Hippocampal formation (tissue), 2 donors: ENCODE measurements around the gene COL23A1.

Experiments
- DNase-seq, 2 donors: peaks; one replicate each; lab custom pipeline; 2025; lab: John Stamatoyannopoulos, UW

Gene COL23A1

GRCh38 chr5:178421699-178422399, 168.3 kb downstream of the COL23A1 start:
- DNase-seq: no peak

- no peak for DNase-seq
Measured at GRCh38 chr5:178421128-178421527, 169.1 kb downstream of the COL23A1 start.

DNA sequence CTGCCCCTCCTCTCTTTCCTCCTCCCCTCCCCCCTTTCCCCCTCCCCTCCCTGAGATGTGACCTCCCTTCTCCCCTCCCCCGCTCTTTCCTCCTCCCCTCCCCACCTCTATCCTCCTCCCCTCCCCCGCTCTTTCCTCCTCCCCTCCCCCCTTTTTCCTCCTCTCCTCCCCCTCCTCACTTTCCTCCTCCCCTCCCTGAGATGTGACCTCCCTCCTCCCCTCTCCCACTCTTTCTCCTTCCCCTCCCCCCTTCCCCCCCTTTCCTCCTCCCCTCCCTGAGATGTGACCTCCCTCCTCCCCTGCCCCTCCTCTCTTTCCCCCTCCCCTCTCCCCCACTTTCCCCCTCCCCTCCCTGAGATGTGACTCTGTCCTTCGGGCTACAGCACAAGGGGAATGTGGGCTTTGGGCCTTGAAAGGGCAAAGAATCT, 169.8 kb downstream of the COL23A1 start:
- DNase-seq: no peak

DNA sequence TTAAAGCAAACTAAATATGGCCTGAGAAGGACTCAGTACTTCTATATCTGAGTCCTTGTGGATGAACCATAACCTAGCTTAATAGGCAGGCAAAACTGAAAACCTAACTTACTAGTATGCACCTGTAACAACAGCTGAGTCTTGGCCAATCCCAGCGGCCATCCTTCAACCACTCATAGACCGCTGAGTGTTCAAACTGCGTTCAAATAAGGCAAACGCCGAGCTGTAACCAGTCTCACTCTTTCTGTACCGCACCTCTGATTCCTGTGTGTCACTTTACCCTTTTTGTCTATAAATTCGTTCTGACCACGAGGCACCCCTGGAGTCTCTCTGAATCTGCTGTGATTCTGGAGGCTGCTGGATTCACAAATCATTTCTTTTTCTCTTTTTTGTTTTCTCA, 170.5 kb downstream of the COL23A1 start:
- no peak for DNase-seq

DNA sequence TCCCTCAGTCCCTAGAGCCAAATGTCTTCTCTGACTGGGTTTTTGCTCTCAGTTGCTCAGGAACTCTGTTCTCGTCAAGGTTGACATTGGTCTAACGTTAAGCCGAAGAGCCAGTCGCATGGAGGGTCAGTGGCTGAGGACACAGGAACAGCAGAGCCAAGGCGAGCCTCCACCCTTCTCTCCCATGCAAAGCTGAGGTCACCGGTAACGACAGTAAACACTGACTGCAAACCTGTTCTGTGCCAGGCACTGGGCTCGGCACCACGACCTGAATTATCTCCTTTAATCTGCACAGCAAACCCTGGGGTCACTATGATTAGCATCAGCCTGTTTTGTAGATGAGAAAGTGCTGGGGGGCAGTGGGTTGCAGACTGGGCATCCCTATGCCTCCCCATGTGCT, 171.0 kb downstream of the COL23A1 start:
- no peak for DNase-seq

- no peak for DNase-seq
Measured at GRCh38 chr5:178418471-178419010, 171.7 kb downstream of the COL23A1 start.

GRCh38 chr5:178418031-178418430, 172.2 kb downstream of the COL23A1 start:
- DNase-seq: no peak

DNA sequence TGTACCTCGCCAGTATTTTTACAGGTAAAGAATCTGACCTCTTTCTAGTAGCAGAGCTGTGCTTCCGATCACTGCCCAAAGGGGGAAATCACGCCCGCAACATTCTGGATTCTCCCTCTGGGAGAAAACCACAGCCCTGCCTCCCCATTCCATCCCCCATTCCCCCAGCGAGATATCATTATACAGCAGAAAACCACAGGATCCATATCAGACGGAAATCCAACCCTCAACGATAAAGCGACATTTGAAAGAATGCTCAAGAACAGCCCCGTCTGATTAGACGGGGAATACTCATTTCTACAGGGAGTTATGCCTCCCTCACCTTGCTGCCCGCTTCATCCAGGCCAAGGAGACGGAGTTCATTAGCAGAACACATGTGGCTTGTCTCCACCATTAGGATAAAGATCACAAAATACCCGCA, 172.8 kb downstream of the COL23A1 start:
- no peak for DNase-seq

GRCh38 chr5:178416919-178417318, 173.3 kb downstream of the COL23A1 start:
- no peak for DNase-seq

DNA sequence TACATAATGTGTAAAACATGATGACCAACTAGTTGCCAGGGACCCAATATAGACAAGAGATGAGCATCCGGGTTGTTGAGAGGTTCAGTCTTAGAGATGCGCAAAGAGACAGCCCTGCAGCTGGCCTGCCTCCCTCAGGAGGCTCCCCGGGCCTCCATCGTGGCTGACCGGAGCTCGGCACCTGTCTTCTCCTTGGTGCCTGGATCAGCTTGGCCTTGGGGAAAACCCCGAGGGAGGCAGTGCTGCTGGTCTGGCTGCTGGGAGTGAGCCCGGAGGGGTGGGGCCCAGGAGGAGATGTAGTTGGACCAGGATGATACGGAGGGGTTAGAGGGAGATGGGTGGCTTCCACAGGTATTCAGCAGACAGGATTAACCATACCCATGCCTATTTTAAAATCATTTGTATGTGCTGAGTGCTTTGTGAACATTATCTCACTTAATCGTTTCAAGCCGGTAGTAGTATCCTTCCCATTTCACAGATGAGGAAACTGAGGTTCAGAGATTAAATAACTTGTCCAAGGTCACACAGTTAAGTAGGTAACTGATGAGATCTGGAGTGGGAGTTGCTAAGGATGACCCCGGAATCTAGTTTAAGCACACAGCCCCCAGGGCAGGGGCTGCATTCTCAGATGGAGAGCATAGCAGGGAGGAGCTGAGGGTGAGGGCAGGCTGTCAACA, 173.8 kb downstream of the COL23A1 start:
- no peak for DNase-seq

GRCh38 chr5:178415353-178415752, 174.8 kb downstream of the COL23A1 start:
- no peak for DNase-seq

GRCh38 chr5:178413988-178414387, 176.2 kb downstream of the COL23A1 start:
- no peak for DNase-seq

- DNase-seq: no peak
Measured at GRCh38 chr5:178411083-178411482, 179.1 kb downstream of the COL23A1 start.

GRCh38 chr5:178407646-178408045, 182.5 kb downstream of the COL23A1 start:
- no peak for DNase-seq

GRCh38 chr5:178404987-178405386, 185.2 kb downstream of the COL23A1 start:
- DNase-seq: no peak

- no peak for DNase-seq
Measured at GRCh38 chr5:178403956-178404600, 186.1 kb downstream of the COL23A1 start.

GRCh38 chr5:178403351-178403750, 186.8 kb downstream of the COL23A1 start:
- no peak for DNase-seq

DNA sequence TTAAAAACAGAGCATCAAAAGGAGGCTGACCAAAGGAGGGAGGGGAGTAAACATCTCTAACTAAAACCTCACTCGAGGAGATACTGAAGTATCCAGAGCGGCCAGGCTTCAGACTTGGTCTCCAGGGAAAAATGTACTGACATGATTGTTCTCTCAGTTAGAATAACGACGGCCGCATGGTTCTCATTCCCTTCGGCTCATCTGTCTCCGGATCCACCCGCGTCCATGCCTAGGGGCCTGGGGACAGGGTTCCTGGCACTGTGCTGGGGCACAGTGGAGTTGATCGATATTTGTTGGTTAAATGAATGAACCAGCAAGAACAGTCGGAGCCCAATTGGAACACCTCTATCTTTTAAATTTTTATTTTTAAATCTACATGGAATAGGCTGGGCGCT, 190.5 kb downstream of the COL23A1 start:
- DNase-seq: no peak

DNA sequence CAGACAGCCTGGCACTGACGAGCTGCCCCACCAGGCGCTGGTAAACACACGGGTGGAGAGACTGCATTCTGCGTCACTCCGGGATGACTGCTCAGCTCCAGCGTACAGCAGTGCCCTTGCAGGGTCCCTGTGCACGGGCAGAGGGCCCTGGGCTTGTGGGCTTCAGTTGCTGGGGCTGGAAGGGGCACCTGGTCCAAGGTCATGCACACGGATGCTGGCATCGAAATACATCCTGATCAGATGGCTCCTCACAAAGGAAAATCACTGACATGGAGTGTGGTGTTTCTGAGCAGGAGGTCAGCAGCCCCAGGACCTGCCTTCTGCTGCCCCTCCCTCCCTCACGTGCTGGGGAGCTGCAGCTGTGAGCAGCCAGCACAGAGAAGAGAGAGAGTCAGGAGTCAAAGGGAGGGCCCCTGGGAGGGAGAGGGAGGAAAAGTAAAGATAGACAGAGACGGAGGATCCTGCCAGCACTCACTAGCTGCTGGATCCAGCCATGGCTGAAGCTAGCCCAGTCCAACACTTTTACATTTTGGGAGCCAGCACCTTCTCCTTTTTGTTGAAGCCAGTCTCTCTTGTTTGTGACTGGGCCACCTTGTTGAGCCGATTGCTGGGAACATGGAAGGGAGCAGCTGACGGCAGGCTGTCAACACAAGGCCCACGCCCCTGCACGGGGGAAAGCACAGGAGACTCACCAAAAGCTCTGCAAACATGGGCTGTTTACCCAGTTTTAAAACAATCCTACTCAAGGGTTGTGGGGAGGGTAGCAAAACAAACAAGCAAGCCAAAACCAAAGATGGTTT, 191.1 kb downstream of the COL23A1 start:
- no peak for DNase-seq

GRCh38 chr5:178396796-178397720, 193.1 kb downstream of the COL23A1 start:
- no peak for DNase-seq

DNA sequence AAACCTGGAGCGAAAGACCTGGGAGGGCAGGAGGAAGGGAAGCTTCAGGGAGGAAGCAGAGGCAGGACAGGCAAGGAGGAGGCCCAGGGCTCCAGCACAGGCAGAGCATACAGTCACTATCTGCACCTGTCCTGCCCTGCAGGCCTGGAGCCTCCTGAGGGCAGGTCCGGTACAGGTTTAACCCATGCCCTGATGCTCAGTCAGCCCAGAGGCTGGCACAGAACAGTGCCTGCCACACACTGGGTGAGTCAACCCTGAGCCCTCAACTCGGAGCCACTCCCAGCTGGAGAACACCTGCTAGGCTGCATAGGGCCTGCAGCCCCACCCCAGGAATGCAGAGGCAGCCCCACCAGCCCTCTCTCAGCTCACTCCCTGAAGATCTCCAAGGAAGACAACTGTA, 196.1 kb downstream of the COL23A1 start:
- DNase-seq: no peak
